ENCODE data around the gene CAPN6.

CAPN6 gene

GRCh38 chrX:111199505-111199904, 70.8 kb downstream of the CAPN6 start:
- no peak for DNase-seq (ENCODE audit: low read depth in 2 of 2)

Data from stimulated activated CD4-positive, alpha-beta T cell treated with anti-CD3 and anti-CD28 coated beads, Interleukin-1b, Interleukin-23, amount 100 ng/mL, for 1 hour (primary cell).